Measurements from ENCODE around the gene OR2D3. TPM values are rescaled to one million over a fixed set of nuclear protein-coding genes. Genes with fewer than 3 reads are reported as not detected.

Gene OR2D3
- polyA plus RNA-seq, 1 of the 3 experiments (the other 2 are of a cell fraction), result not detected

DNA sequence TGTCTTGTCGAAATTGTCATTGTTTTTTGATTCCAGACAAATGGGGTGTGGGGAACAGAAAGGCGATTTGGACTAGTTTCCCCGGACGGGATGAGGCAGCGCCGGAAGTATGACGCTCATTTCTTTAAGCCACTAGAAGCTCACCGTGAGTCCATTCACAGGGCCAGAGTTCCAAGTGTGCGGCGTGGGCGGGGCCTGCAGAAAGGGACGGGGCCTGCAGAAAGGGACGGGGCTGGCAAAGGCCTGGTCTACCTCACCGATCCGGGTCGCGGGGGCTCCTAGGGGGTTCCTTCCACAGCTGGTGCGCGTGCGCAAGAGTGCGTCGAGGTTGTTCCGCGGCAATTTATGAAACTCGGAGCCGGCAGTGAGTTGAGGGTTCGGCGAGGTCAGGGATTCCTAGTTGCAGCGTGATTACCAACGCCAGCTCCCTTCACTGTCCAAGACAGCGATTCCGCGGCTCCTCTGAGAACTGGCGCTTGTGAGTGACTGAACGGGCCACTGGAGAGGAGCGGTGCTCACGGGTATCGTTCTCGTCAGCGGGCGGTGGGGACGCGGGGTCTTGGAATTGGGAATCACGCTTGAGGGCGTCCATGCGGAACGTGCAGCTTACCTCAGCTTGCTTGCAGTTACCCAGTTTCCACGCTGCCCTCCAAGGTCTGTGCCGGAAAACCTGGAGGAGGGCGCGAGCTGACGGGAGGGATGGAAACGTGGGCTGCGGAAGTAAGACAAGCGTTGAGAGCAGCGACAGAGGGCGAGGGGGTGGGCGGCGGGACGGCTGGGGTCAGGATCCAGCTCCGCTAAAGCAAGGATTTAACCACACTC lies 5.6 kb downstream of the OR2D3 start, which contains the start of gene ZNF215:
Gene ZNF215, plus strand, starts transcription at position 219 of the 822 bp plus-strand sequence. CDS start 5,847 bp downstream, outside the sequence.
- no peaks in the 10 kb centered on the region for H3K36me3 ChIP-seq (replicated peaks in 1 of 2; ENCODE audit: control insufficient read depth in 1 of 2, insufficient read depth in 2 of 2, low read length in 1 of 2)
- CTCF ChIA-PET, result interaction anchor here (0.6 kb wide), 1 partner anchor 62 kb away, joined by 3 read pairs; no protein-coding TSS in a partner anchor

DNA sequence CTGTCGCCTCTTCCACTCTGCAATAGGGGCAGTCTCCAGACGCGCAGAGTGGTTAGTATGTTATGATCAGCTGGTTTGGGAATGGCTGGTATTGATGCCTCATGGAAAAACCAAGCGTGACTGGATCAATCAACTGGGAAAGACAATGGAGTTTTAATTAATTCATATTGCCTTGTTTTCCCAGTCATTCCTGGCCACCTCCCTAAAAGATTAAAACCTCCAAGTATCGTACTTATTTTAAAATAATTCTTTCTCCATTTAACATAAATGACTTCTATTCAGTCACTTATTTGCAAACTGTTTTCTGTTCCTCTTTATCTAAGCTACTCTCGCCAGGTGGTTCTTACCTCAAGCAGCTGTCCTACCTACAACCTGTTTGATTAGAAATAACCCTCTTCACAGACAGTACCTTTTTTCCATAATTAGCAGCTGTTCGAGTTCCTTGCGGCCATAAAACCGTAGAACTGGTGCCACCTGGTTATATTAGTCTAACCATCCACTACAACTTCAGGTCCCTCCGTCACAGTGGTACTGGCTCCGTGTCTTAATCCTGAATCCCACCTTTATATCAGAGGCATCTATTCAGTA lies 6.3 kb downstream of the OR2D3 start:
- Histone ChIP-seq H3K9ac (0 out of 2 replicates have a peak overlapping the region, but pooled peaks have one; percentile 44), H3K27ac (ENCODE audit: low read depth in 2 of 2, low read length in 1 of 2) (no peak overlapping the region), H3K36me3 (replicated peaks in 1 of 2; ENCODE audit: control insufficient read depth in 1 of 2, insufficient read depth in 2 of 2, low read length in 1 of 2) (no peaks in the 10 kb centered on the region), H3K9me3 (no peaks in the 10 kb centered on the region), H2AFZ (ENCODE audit: low read depth) (peak overlapping the region; percentile 96; the same call in 1 of the 2 replicates), H3K4me3 (ENCODE audit: low read depth in 2 of 2, low read length in 1 of 2) (peak overlapping the region; percentile 53 to 72), H3K79me2 (ENCODE audit: insufficient read depth) (no peaks in the 10 kb centered on the region), H4K20me1 (ENCODE audit: insufficient read depth) (no peaks in the 10 kb centered on the region), H3F3A (replicated peaks; ENCODE audit: insufficient read depth) (no peaks in the 10 kb centered on the region), H3K27me3 (ENCODE audit: insufficient read depth) (no peaks in the 10 kb centered on the region), H3K4me2 (peak overlapping the region; percentile 95), H3K9me2 (no peaks in the 10 kb centered on the region), H3K4me1 (ENCODE audit: control insufficient read depth in 1 of 2, insufficient read depth in 2 of 2, low read depth in 1 of 2, low read length in 1 of 2) (peaks cover 0 to 5% of the 10 kb centered on the region in 2 experiments; a peak in 1 of 4 replicates)
- DNase-seq, result no peak
- ChIA-PET POLR2A (no interaction called here), CTCF (interaction anchor here (0.7 kb wide), 1 partner anchor 1193 kb away, joined by 3 read pairs; no protein-coding TSS in a partner anchor)
- 5% methylated on average over 11 of the region's 11 CpGs for WGBS (ENCODE audit: low lambda C conversion rate)
- TF ChIP-seq TAF1 (IDR thresholded peaks at IDR 0.05; ENCODE audit: borderline replicate concordance, low read depth, low read length) (no peak), ELF1 (IDR thresholded peaks at IDR 0.05) (no peak), MXI1 (IDR thresholded peaks at IDR 0.05; ENCODE audit: low read depth, low read length) (no peak)
- TF ChIP-seq, protein P1, sequence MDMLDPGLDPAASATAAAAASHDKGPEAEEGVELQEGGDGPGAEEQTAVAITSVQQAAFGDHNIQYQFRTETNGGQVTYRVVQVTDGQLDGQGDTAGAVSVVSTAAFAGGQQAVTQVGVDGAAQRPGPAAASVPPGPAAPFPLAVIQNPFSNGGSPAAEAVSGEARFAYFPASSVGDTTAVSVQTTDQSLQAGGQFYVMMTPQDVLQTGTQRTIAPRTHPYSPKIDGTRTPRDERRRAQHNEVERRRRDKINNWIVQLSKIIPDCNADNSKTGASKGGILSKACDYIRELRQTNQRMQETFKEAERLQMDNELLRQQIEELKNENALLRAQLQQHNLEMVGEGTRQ (IDR thresholded peaks at IDR 0.05; ENCODE audit: borderline replicate concordance, low read depth, low read length), result no peak

More for the DNA sequence above, 5.6 kb downstream of the OR2D3 start, which contains the start of gene ZNF215:
- no peaks in the 10 kb centered on the region for H3K9me2 ChIP-seq
- 3% methylated on average over 51 of the region's 61 CpGs for WGBS (ENCODE audit: low lambda C conversion rate)
- no peaks in the 10 kb centered on the region for H3K79me2 ChIP-seq (ENCODE audit: insufficient read depth)
- H3K4me2 ChIP-seq, result peak within 1 kb of the TSS; percentile 95
- H2AFZ ChIP-seq (ENCODE audit: low read depth), result peak within 1 kb of the TSS; percentile 96
- H3K9ac ChIP-seq, result peak within 1 kb of the TSS; percentile 44; the same call in 1 of the 2 replicates
- peaks cover 0 to 5% of the 10 kb centered on the region in 2 experiments; a peak in 1 of 4 replicates for H3K4me1 ChIP-seq (ENCODE audit: control insufficient read depth in 1 of 2, insufficient read depth in 2 of 2, low read depth in 1 of 2, low read length in 1 of 2)
- H3K9me3 ChIP-seq, result no peaks in the 10 kb centered on the region
- H4K20me1 ChIP-seq (ENCODE audit: insufficient read depth), result no peaks in the 10 kb centered on the region
- DNase-seq, result peak; percentile 17
- TF ChIP-seq RAD21 (IDR thresholded peaks at IDR 0.05; ENCODE audit: low read length), result no peak
- peak; percentile 54 for TF ChIP-seq NRF1 (IDR thresholded peaks at IDR 0.05; ENCODE audit: low read depth, low read length)
- TF ChIP-seq, protein P2, sequence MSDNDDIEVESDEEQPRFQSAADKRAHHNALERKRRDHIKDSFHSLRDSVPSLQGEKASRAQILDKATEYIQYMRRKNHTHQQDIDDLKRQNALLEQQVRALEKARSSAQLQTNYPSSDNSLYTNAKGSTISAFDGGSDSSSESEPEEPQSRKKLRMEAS (IDR thresholded peaks at IDR 0.05; ENCODE audit: low read depth), result 0 out of 2 replicates have a peak, but pooled peaks have one; percentile 13
- no peaks in the 10 kb centered on the region for H3K27me3 ChIP-seq (ENCODE audit: insufficient read depth)
- POLR2A ChIA-PET, result no interaction called here
- no peak within 1 kb of the TSS for H3K27ac ChIP-seq (ENCODE audit: low read depth in 2 of 2, low read length in 1 of 2)
- H3K4me3 ChIP-seq (ENCODE audit: low read depth in 2 of 2, low read length in 1 of 2), result peak within 1 kb of the TSS; percentile 53 to 72
- H3F3A ChIP-seq (replicated peaks; ENCODE audit: insufficient read depth), result no peaks in the 10 kb centered on the region
